ENCODE data around the gene TDRD10.

GRCh38 chr1:154552036-154552435 lies 50.0 kb downstream of the TDRD10 start:
- TF ChIP-seq POLR2A (IDR thresholded peaks at IDR 0.05; ENCODE audit: low read depth, low read length) (no peak), POLR2AphosphoS5 (IDR thresholded peaks at IDR 0.05; ENCODE audit: low read depth, low read length) (no peak), TAF1 (IDR thresholded peaks at IDR 0.05; ENCODE audit: low read depth, low read length) (no peak)
